Measurements from ENCODE around the gene AQP9. TPM values are rescaled to one million over a fixed set of nuclear protein-coding genes. Genes with fewer than 3 reads are reported as not detected.

The AQP9 gene
- total RNA-seq, 1 experiment from 2014 or later = not detected

DNA sequence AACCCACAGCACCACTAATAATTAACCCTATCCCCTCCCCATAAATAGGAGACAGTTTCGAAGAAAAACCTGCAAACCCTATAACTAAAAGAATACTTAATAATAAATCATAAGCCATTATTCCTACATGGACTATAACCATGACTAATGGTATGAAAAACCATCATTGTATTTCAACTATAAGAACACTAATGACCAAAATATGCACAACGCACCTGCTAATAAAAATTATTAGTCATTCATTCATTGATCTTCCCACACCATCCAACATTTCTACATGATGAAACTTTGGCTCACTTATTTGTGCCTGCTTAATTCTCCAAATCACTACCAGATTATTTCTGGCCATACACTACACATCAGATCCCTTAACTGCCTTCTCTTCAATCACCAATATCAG, 16.6 kb downstream of the AQP9 start:
- BruUV-seq (replicated peaks) = no TSS peak
- intact Hi-C loops (cut with micrococcal nuclease; ENCODE audit: unreplicated experiment) = no loop called here
- CTCF ChIA-PET = no interaction called here
- Histone ChIP-seq H3K27me3 (ENCODE audit: control insufficient read depth, insufficient read depth, low read length) (0 out of 2 replicates have a peak, but pooled peaks cover 5% of the 10 kb centered on the region), H3K36me3 (ENCODE audit: control insufficient read depth, insufficient read depth, low read length) (no peaks in the 10 kb centered on the region; the same call in 1 of the 2 replicates), H3K9me3 (ENCODE audit: control insufficient read depth, insufficient read depth, low read depth, low read length) (no peaks in the 10 kb centered on the region), H3K4me3 (ENCODE audit: low read depth in 2 of 2, low read length in 2 of 2) (no peak overlapping the region), H3K27ac (ENCODE audit: low read length) (no peak overlapping the region), H3K4me1 (ENCODE audit: control insufficient read depth, insufficient read depth, low read length) (no peaks in the 10 kb centered on the region)
- in situ Hi-C loops (cut with HindIII; ENCODE audit: low pct_unique_long_range_greater_than_20kb, low sequenced_read_pairs) = no loop called here
- POLR2A ChIA-PET = no interaction called here
- no peak for TF ChIP-seq POLR2AphosphoS5 (IDR thresholded peaks at IDR 0.05; ENCODE audit: low read depth, low read length)
- no peak for TF ChIP-seq SIN3A (IDR thresholded peaks at IDR 0.05; ENCODE audit: borderline replicate concordance, insufficient read depth, low read depth, low read length)
- no peak for TF ChIP-seq TCF7L2 (IDR thresholded peaks at IDR 0.05; ENCODE audit: low read depth, low read length)
- TF ChIP-seq CTCF (IDR thresholded peaks at IDR 0.05) = no peak
- TF ChIP-seq, protein P1, sequence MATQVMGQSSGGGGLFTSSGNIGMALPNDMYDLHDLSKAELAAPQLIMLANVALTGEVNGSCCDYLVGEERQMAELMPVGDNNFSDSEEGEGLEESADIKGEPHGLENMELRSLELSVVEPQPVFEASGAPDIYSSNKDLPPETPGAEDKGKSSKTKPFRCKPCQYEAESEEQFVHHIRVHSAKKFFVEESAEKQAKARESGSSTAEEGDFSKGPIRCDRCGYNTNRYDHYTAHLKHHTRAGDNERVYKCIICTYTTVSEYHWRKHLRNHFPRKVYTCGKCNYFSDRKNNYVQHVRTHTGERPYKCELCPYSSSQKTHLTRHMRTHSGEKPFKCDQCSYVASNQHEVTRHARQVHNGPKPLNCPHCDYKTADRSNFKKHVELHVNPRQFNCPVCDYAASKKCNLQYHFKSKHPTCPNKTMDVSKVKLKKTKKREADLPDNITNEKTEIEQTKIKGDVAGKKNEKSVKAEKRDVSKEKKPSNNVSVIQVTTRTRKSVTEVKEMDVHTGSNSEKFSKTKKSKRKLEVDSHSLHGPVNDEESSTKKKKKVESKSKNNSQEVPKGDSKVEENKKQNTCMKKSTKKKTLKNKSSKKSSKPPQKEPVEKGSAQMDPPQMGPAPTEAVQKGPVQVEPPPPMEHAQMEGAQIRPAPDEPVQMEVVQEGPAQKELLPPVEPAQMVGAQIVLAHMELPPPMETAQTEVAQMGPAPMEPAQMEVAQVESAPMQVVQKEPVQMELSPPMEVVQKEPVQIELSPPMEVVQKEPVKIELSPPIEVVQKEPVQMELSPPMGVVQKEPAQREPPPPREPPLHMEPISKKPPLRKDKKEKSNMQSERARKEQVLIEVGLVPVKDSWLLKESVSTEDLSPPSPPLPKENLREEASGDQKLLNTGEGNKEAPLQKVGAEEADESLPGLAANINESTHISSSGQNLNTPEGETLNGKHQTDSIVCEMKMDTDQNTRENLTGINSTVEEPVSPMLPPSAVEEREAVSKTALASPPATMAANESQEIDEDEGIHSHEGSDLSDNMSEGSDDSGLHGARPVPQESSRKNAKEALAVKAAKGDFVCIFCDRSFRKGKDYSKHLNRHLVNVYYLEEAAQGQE (IDR thresholded peaks at IDR 0.05; ENCODE audit: insufficient read depth in 1 of 2, low read depth in 2 of 2, low read length in 1 of 2) = no peak
- DNase-seq (ENCODE audit: low read depth, low spot score) = no peak
- no peak for ATAC-seq

GRCh38 chr15:58159827-58160386, 21.7 kb downstream of the AQP9 start:
- Histone ChIP-seq H3K4me1 (ENCODE audit: control insufficient read depth, insufficient read depth, low read length) (no peaks in the 10 kb centered on the region), H3K27ac (ENCODE audit: low read length) (no peak overlapping the region), H3K27me3 (ENCODE audit: control insufficient read depth, insufficient read depth, low read length) (peaks cover 10% of the 10 kb centered on the region; the same call in 1 of the 2 replicates), H3K9me3 (ENCODE audit: control insufficient read depth, insufficient read depth, low read depth, low read length) (no peaks in the 10 kb centered on the region), H3K36me3 (ENCODE audit: control insufficient read depth, insufficient read depth, low read length) (no peaks in the 10 kb centered on the region; the same call in 1 of the 2 replicates), H3K4me3 (ENCODE audit: low read depth in 2 of 2, low read length in 2 of 2) (no peak overlapping the region)
- DNase-seq (ENCODE audit: low read depth, low spot score) (no peak), ATAC-seq (no peak)
- TF ChIP-seq CTCF (IDR thresholded peaks at IDR 0.05) = no peak
- BruUV-seq (replicated peaks) = no TSS peak
- intact Hi-C loops (cut with micrococcal nuclease; ENCODE audit: unreplicated experiment) = no loop called here
- POLR2A ChIA-PET = no interaction called here
- CTCF ChIA-PET = no interaction called here
- in situ Hi-C loops (cut with HindIII; ENCODE audit: low pct_unique_long_range_greater_than_20kb, low sequenced_read_pairs) = no loop called here

Measured in Panc1 (cell line).